8988T (cell line): ENCODE data around the gene SGCA.

ENCODE experiments used
- DNase-seq: peaks from one replicate; pipeline ENCODE4 v3.0.0; 2011

The SGCA gene

DNA sequence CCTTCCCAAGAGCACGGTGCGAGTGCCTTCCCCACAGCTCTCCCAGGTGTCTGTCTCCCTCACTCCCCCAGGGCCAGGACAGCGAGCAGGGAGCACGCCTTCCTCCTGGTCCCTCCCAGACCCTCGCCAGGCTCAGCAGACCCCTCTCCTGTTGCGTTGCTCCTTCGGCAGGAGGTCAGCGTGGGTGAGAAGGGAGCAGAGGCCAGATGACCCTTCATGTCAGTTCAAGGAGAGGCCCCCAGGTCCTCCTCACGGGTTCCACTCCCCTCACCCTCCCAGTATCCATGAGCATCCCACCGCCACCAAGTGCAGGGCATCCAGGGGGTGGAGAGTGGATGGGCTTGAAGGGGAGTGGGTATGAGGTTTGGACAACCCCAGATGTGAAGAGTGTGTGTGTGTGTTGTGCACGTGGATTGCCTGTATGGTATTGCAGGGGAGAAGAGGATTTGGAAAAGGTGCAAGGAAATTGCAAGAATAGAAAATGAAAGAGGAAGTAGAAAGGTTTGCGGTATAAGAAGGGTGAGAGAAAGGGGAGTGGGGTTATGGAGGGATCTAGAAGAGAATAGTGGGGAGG lies 17.7 kb downstream of the SGCA start:
- no peak for DNase-seq

DNA sequence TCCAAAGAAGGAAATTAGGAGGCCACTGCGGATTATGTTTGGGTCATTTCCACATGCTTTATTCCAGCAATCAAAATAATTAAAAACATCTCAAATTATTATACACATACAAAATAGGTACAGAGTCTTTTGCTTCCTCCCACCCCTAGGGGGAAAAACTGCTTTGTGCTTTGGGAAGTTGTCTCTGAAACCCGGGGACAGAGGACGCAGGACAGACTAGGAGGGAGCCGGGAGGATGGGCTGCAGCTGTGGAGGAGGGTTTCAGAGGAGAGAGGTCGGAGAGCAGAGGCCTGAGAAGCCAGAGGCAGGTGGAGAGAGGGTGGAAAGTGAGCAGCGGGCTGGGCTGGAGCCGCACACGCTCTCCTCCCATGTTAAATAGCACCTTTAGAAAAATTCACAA lies 18.3 kb downstream of the SGCA start:
- DNase-seq, result no peak

DNA sequence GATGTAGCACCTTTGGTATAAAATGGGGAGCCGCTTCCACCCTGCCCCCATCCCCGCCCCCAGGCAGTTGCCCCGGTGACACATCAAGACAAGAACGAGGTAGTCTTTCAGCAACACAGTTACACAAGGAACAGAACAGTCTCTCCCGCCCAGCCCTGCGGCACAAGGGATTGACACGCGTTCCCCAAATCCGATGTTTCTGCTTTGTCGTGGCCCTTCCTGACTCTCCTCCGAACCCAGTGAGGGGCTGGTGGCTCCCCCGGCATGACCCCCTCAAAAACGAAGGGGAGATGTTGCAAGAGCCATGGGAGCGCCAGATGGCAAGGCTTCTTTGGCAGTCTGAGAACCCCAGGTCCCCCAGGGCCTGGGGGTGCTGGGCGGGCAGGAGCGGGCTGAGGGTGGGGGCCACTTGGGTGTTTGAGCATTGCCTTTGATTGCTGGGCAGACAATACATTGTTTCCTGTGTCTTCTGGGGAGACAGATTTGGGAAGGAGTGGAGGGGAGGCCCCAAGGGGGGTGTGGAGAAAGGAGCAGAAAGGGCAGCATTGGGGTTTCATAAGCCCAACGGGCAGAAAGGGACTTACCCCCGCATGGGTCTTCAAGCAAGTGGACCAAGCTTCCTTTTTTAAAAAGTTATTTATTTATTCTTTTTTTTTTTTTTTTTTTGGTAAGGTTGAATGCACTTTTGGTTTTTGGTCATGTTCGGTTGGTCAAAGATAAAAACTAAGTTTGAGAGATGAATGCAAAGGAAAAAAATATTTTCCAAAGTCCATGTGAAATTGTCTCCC lies 19.0 kb downstream of the SGCA start:
- DNase-seq, result no peak

DNA sequence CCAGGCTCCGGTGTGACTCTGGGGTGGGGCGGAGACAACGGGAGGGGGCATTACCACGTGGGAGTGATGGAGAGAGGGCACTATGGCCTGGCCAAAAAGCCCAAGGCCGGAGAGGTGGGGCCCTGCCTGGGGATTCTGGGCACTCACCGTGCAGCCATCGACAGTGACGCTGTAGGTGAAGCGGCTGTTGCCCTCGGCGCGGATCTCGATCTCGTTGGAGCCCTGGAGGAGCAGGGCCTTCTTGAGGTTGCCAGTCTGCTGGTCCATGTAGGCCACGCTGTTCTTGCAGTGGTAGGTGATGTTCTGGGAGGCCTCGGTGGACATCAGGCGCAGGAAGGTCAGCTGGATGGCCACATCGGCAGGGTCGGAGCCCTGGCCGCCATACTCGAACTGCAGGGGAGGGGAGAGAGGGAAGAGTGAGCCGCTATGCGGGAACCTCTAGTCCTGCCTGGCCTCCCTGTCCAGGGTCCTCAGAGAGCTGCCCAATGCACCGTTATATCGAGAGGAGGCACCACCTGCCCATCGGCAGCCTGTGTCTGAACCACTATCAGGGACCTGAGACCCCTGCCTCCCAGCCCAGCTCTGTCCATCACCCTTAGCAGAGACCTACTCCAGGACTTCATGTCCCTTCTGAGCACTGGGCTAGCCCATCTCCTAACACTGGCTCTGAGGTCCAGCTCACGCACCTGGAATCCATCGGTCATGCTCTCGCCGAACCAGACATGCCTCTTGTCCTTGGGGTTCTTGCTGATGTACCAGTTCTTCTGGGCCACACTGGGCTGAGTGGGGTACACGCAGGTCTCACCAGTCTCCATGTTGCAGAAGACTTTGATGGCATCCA lies 20.0 kb downstream of the SGCA start:
- no peak for DNase-seq

DNA sequence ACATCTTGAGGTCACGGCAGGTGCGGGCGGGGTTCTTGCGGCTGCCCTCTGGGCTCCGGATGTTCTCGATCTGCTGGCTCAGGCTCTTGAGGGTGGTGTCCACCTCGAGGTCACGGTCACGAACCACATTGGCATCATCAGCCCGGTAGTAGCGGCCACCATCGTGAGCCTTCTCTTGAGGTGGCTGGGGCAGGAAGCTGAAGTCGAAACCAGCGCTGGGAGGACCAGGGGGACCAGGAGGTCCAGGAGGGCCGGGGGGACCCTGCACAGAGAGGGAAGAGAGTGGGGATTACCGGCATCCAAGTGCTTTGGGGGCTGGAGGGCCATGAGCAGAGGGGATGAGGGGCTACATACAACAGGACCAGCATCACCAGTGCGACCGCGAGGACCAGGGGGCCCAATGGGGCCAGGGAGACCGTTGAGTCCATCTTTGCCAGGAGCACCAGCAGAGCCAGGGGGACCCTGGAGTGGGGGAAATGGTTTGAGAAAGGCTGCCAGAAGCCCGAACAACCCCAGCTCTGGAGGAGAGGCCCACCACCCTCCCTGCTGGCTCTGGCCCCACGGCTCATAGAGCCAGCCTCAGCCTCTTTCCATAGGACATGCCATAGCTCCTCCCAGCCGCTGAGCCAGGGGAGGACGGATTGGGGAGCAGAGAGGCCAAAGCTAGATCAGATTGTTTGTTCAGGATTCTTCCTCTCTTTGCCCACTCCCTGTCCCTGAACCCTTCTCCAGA lies 21.0 kb downstream of the SGCA start:
- no peak for DNase-seq

DNA sequence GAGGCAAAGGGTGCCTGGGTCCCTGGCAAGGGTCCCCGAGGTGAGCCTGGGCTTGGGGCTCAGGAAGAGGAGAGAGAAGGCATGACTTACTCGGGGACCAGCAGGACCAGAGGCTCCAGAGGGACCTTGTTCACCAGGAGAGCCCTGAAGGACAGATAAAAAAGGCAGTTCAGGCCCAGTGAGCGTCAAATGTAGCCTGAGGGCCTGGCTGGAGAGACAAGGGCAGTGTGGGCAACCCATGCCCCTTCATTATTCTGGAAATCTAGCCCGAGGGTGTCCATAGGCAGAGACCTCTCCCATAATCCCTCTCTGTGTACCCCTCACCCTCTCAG lies 21.6 kb downstream of the SGCA start:
- no peak for DNase-seq

DNA sequence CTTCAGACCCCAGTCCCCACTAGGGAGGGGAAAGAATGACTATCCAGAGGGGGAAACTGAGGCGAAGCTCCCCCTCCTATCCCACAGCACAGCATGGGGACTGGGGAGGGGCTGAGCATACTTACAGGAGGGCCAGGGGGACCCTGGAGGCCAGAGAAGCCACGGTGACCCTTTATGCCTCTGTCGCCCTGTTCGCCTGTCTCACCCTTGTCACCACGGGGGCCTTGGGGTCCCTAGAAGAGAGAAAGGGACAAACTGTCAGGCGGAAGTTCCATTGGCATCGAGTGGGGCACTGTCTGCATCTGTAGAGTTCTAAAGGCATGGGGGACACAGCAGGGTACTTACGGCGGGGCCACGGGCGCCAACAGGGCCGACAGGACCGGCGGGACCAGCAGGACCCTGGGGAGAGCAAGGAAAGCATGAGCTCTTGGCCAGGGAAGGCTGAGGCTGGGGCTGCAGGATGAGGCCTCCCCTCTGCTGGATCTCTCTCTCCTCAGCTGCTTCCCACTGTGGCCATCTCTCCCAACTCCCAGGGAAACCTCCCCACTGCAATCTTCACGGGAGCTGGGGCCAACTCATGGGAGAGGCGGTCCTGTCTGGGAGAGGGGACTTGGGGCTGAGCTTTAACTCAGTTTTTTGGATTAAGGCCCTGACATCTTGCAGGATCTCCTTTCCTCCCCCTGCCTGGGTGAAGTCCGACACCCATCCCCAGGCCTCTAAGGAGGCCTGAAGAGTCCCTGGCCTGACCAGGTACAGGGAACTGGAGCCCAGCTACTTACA lies 22.1 kb downstream of the SGCA start:
- DNase-seq, result no peak

DNA sequence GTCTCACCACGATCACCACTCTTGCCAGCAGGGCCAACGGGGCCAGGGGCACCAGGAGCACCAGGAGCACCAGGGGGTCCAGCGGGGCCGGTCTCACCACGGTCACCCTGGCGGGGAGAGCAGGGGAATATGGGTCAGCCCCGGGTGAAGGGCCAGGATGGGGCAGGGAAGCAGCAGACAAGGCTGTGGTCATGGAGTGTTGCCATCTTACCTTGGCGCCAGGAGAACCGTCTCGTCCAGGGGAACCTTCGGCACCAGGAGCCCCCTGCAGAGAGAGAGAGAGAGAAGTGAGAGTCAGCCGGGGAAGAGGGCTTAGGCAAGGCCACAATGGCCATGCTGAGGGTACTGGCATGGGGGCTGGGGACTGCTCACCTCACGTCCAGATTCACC lies 22.7 kb downstream of the SGCA start:
- DNase-seq, result no peak

DNA sequence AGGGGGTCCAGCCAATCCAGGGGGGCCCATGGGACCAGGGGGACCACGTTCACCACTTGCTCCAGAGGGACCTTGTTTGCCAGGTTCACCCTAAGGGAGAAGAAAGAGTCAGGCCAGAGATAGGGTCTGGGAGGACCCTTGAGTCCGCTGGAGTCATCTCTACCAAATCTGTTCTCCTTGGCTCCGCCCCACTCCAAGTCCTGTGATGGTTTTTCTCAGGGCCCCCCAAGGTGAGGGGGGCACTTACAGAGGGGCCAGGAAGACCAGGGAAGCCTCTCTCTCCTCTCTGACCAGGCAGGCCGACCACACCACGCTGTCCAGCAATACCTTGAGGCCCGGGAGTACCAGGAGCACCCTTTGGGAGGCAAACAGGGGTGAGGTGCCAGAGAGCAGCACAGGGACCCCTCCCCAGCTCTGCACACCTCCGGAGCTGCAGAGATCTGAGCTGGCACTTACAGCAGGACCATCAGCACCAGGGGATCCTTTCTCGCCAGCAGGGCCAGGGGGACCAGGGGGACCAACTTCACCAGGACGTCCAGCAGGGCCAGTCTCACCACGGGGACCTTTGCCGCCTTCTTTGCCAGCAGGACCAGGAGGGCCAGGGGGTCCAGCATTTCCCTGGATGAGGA lies 23.2 kb downstream of the SGCA start:
- DNase-seq, result no peak

DNA sequence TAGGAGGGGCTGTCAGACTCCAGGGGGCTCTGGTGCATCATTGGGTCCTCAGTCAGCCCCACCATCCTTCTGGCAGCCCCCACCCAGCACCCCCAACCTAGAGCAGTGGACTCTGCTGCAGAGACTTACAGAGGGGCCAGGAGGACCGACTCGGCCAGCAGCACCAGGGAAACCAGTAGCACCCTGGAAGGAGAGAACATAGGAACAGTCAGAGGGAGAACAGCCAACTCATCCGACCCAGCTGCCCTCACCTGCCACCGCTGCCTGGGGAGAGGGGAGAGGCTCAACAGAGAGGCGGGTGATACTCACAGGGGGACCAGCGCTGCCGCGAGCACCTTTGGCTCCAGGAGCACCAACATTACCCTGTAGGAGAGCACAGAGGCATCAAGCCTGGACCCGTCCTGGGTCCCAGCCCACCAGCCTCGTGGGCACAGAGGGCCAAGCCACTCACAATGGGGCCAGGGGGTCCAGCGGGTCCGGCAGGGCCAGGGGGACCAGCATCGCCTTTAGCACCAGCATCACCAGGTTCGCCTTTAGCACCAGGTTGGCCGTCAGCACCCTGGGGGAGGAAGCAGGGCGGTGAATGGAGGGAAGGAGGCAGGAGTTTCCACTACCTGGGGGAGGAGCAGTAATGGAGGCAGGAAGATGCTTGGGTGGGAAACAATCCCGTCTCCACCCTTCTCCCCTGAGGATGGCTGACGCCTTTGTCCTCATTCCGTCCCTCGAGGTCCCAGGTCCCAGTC lies 23.9 kb downstream of the SGCA start:
- DNase-seq, result no peak

DNA sequence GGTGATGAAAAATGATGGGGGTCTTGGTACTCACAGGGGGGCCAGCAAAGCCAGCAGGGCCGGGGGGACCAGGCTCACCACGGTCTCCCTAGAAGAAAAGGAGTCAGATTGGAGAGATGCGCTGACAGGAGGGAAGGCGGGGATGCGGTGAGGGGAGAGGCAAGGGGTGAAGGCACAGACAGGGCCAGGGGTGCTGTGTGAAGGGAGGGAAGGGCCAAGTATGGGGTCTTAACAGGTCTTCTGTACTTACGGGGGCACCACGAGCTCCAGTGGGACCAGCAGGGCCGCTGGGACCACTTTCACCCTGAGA lies 24.4 kb downstream of the SGCA start:
- no peak for DNase-seq

DNA sequence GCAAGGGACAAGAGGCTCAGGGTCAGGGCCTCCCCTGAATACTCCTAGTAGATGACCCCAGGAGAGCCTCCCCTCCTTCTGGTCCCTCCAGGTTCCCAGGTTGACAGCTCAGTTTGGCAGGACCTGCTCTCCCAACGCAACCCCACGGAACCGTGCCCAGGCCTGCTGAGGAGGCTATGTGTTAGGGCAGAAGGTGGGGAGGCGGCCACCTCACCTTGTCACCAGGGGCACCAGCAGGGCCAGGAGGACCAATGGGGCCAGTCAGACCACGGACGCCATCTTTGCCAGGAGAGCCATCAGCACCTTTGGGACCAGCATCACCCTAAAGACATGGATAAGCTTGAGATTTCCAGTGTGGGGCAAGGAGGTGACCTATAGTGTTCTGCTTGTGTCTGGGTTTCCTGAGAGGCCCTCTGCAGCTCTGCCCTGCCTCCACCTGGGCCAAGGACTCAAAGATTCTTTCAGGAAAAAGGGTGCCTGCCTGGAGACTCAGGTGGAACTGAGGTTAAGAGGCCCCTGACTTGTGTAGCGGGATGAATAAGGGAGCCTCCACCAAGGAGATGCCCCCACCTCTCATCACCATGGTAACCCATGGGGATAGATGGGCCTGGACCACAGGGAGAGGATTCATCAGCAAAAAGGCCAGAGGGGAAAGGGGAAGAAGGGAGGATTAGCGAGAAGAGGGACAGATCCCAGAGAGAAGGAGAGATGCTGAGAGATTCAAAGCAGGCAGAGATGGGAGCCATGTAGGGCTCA lies 25.0 kb downstream of the SGCA start:
- no peak for DNase-seq

DNA sequence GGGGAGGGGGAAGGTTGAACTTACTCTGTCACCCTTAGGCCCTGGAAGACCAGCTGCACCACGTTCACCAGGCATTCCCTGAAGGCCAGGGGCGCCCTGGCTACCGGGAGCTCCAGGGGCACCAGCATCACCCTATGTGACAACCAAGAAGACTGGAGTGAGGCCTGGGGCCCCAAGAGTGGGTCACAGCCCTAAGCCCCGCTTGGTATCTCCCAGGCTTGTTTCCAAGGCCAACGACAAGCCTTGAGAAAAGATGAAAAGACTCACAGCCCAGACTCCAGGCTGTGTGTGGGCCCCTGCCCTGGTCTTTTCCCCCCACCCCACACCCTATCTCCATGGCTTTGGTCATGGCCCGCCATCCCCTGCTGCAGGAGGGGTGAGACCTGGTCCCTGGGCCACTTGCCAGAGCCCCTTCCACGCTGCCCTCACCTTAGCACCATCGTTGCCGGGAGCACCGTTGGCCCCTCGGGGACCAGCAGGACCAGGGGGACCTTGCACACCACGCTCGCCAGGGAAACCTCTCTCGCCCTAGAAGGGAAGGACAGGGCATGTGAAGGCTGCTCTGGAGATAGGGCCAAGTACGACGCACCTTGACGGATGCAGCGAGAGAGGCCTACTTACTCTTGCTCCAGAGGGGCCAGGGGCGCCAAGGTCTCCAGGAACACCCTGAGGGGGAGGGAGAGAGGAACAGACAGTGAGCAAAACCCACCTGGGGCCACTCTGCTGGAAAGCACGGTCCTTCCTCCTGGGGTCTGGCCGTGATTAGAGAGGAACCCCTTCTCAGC lies 25.7 kb downstream of the SGCA start:
- no peak for DNase-seq

DNA sequence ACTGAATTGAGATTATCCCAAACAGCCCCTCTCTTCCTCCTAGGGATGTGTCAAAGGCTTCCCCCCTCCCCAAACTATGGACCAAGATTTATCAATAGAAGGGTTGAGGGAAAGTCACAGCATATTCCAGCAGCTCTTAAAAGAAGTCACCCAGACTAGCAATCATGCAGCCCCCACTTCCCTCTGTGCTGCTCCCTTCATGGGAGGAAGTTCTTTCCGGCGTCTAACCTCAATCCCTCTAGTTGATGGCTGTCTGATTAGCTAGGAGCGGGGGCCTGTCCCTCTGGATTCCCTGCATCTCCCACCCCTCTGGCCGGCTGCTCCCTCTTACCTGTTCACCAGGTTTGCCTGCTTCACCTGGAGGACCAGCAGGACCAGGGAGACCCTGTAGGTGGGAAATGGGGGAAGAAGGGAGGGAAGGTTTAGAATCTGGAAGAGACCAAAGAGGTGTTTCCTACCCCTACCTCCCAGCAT lies 26.4 kb downstream of the SGCA start:
- DNase-seq, result no peak

DNA sequence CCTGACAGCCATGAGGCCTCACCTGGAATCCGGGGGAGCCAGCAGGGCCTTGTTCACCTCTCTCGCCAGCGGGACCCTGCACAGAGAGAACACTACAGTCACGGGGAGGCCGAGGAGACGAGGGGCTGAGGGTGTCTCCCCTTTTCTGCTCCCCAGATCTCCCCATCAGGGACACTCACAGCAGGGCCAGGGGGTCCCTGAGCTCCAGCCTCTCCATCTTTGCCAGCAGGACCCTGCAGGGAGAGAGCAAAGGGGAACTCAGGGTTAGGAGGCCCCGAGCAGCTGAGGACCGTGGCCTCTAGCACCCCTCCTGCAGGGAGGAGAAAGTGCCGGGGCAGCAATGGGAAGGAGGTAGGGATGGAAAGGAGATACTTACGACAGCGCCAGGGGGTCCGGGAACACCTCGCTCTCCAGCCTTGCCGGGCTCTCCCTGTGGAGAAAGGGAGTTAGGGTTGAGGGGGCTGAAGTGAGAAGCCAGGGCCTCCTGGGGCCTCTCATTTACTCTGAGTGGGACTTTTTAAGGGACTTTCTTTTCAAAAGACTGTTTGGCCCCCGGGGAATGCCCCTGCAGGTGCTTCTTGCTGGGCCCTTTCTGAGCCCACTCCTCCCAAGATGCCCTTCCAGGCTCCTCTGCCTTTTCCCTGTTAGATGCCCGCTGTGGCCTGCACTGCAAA lies 26.9 kb downstream of the SGCA start:
- DNase-seq, result no peak

DNA sequence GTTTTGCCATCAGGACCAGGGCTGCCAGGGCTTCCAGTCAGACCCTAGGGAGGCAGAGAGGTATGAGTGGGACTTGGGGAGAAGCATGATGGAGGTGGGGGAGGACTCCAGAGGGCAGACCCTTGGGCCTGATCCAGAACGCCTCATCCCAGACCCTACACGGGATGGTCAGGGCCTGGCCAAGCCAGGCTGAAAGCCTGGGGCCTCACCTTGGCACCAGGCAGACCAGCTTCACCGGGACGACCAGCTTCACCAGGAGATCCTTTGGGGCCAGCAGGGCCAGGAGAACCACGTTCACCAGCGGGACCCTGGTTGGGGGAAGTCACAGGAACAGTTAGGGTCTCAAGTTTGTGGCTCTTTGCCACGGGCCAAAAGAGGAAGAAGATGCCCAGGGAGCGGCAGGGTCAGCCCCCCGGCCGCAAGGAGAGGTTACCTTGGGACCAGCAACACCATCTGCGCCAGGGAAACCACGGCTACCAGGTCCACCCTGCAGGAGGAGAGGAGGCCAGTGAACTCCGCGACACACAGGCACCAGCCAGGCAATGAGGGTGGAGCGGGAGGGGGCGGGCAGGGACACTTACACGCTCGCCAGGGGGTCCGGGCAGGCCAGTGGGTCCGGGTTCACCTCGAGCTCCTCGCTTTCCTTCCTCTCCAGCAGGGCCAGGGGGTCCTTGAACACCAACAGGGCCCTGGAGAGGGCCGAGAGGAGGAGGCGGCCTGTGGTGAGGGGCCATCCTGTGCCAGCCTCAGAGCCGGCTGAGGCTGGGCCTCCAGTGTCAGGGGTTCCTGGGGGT lies 28.5 kb downstream of the SGCA start:
- no peak for DNase-seq

DNA sequence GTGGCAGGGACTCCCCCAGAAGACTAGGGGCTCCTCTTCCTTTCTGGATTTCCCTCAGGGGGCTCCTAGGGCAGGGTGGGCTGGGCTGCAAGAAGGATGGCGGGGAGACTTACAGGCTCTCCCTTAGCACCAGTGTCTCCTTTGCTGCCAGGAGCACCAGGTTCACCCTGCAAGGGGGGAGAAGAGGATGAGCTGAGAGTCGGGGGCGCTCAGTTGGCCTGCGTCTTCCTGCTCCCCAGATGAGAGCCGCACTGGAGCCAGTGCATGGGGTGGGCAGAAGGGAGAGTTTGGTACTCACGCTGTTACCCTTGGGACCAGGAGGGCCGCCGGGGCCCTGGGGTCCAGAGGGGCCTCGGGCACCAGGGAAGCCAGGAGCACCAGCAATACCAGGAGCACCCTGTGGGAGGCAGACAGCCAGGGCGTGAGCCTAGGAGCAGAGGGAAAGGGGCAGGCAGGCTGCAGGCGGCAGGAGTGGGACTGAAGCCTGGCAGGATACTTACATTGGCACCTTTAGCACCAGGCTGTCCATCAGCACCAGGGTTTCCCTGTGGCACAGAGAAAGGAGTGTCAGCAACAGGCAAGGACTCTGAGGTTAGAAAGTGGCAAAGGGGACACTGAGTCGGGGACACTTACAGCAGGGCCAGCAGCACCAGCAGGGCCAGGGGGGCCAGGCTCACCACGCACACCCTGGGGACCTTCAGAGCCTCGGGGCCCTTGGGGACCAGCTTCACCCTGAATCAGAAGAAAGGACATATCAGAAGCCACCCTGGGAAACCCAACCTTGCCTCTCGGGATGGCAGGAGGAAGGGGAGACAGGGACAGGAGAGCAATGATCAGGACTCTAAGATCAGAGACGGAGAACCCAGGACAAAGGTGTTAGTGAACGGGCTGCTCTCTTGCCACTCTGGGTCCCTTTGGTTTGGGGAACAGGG lies 29.4 kb downstream of the SGCA start:
- no peak for DNase-seq
